ENCODE results near the gene NIPAL3.
"Not testable (repeated sequence)": the region's sequence is repeated elsewhere in the genome, so short reads cannot be mapped to it uniquely, and the experiment has no call there.

The NIPAL3 gene

DNA sequence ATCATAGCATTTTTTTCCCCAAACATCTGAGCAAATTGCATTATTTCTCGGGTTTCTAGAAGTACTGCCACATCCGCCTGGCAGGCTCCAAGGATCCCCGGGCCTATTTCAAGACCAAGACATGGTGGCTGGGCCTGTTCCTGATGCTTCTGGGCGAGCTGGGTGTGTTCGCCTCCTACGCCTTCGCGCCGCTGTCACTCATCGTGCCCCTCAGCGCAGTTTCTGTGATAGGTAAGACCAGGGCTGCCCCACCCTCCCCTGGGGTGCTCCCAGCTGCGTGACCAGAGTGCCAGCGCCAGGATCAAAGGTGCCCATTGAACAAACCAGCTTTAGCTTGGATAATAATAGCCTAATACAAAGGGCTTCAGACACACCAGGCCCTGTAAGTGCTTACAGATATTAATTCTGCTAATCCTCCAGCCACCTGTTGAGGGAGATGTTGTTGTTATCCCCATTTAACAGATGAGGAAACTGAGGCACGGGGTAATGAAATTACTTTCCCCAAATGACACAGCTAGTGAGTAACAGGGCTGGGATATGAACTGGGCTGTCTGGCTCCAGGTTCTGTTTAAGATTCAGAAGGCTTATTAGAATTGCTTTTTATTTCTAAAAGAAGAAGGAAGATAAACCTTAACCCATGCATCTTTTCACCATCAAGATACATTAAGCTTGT lies 26.5 kb downstream of the NIPAL3 start:
- TF ChIP-seq EZH2phosphoT487 (IDR thresholded peaks at IDR 0.05; ENCODE audit: low read length) (no peak), CTCF (IDR thresholded peaks at IDR 0.05; ENCODE audit: low read length) (no peak), EZH2 (optimal IDR thresholded peaks at IDR 0.05; ENCODE audit: low read depth, low read length) (no peak)
- Histone ChIP-seq H3K9me2 (replicated peaks; ENCODE audit: insufficient read depth, low read length) (no peaks in the 10 kb centered on the region), H3K36me3 (replicated peaks; ENCODE audit: insufficient read depth, low read length) (no peaks in the 10 kb centered on the region), H3K9ac (ENCODE audit: low read length) (no peak overlapping the region), H3F3A (ENCODE audit: insufficient read depth, low read length) (no peaks in the 10 kb centered on the region), H3K4me3 (ENCODE audit: low read length) (no peak overlapping the region), H3K4me2 (ENCODE audit: low read depth, low read length) (no peak overlapping the region), H3K9me3 (replicated peaks; ENCODE audit: insufficient read depth, low read length) (no peaks in the 10 kb centered on the region), H3K27me3 (replicated peaks; ENCODE audit: insufficient read depth, low read length) (no peaks in the 10 kb centered on the region), H3K79me2 (ENCODE audit: low read length) (0 out of 2 replicates have a peak, but pooled peaks cover 7% of the 10 kb centered on the region), H3K27ac (ENCODE audit: low read length) (no peak overlapping the region), H3K4me1 (ENCODE audit: low read length) (no peaks in the 10 kb centered on the region), H2AFZ (ENCODE audit: low read length) (no peak overlapping the region), H4K20me1 (ENCODE audit: insufficient read depth, low read length) (no peaks in the 10 kb centered on the region)
- DNase-seq: no peak

GRCh38 chr1:24442764-24443163 lies 27.2 kb downstream of the NIPAL3 start:
- Histone ChIP-seq H3K4me2 (ENCODE audit: low read depth, low read length) (no peak overlapping the region), H3K36me3 (replicated peaks; ENCODE audit: insufficient read depth, low read length) (no peaks in the 10 kb centered on the region)
- DNase-seq: no peak

DNA sequence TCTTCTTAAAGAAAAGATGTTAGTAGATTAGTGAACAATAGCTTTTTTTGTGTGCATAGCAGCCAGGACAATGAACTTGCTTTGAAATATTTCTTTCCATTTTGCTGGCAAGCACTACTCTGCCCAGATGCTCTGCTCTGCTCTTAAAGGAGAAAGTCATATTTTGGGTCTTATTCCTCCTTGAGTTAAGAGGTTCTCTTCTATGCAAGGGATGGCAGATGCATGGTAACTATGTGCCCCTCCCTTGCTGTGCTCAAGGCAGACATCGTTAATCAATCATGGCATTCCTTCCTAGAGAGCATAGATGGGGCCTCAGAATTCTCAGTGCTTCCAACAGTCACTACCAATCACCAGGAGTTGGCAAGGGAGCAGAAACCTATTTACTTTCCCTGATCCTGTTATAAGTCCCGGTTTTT lies 27.6 kb downstream of the NIPAL3 start:
- H3K27me3 ChIP-seq (replicated peaks; ENCODE audit: insufficient read depth, low read length): no peaks in the 10 kb centered on the region
- H3F3A ChIP-seq (ENCODE audit: insufficient read depth, low read length): no peaks in the 10 kb centered on the region
- no peak for TF ChIP-seq CTCF (IDR thresholded peaks at IDR 0.05; ENCODE audit: low read length)
- TF ChIP-seq EZH2 (optimal IDR thresholded peaks at IDR 0.05; ENCODE audit: low read depth, low read length): no peak
- TF ChIP-seq EZH2phosphoT487 (IDR thresholded peaks at IDR 0.05; ENCODE audit: low read length): no peak
- H3K79me2 ChIP-seq (ENCODE audit: low read length): 0 out of 2 replicates have a peak, but pooled peaks cover 5% of the 10 kb centered on the region
- H3K4me3 ChIP-seq (ENCODE audit: low read length): no peak overlapping the region
- H3K27ac ChIP-seq (ENCODE audit: low read length): no peak overlapping the region
- no peaks in the 10 kb centered on the region for H3K36me3 ChIP-seq (replicated peaks; ENCODE audit: insufficient read depth, low read length)
- no peak overlapping the region for H2AFZ ChIP-seq (ENCODE audit: low read length)
- H4K20me1 ChIP-seq (ENCODE audit: insufficient read depth, low read length): no peaks in the 10 kb centered on the region
- DNase-seq: no peak
- no peak overlapping the region for H3K4me2 ChIP-seq (ENCODE audit: low read depth, low read length)
- no peaks in the 10 kb centered on the region for H3K4me1 ChIP-seq (ENCODE audit: low read length)
- H3K9me3 ChIP-seq (replicated peaks; ENCODE audit: insufficient read depth, low read length): no peaks in the 10 kb centered on the region
- no peak overlapping the region for H3K9ac ChIP-seq (ENCODE audit: low read length)
- no peaks in the 10 kb centered on the region for H3K9me2 ChIP-seq (replicated peaks; ENCODE audit: insufficient read depth, low read length)

More at GRCh38 chr1:24442764-24443163, 27.2 kb downstream of the NIPAL3 start:
- Histone ChIP-seq H2AFZ (ENCODE audit: low read length) (no peak overlapping the region), H3K27ac (ENCODE audit: low read length) (no peak overlapping the region), H3F3A (ENCODE audit: insufficient read depth, low read length) (no peaks in the 10 kb centered on the region), H3K9ac (ENCODE audit: low read length) (no peak overlapping the region), H4K20me1 (ENCODE audit: insufficient read depth, low read length) (no peaks in the 10 kb centered on the region), H3K4me3 (ENCODE audit: low read length) (no peak overlapping the region), H3K4me1 (ENCODE audit: low read length) (no peaks in the 10 kb centered on the region), H3K9me2 (replicated peaks; ENCODE audit: insufficient read depth, low read length) (no peaks in the 10 kb centered on the region), H3K9me3 (replicated peaks; ENCODE audit: insufficient read depth, low read length) (no peaks in the 10 kb centered on the region), H3K27me3 (replicated peaks; ENCODE audit: insufficient read depth, low read length) (no peaks in the 10 kb centered on the region), H3K79me2 (ENCODE audit: low read length) (0 out of 2 replicates have a peak, but pooled peaks cover 7% of the 10 kb centered on the region)
- no peak for TF ChIP-seq EZH2 (optimal IDR thresholded peaks at IDR 0.05; ENCODE audit: low read depth, low read length)
- TF ChIP-seq EZH2phosphoT487 (IDR thresholded peaks at IDR 0.05; ENCODE audit: low read length): no peak
- no peak for TF ChIP-seq CTCF (IDR thresholded peaks at IDR 0.05; ENCODE audit: low read length)

DNA sequence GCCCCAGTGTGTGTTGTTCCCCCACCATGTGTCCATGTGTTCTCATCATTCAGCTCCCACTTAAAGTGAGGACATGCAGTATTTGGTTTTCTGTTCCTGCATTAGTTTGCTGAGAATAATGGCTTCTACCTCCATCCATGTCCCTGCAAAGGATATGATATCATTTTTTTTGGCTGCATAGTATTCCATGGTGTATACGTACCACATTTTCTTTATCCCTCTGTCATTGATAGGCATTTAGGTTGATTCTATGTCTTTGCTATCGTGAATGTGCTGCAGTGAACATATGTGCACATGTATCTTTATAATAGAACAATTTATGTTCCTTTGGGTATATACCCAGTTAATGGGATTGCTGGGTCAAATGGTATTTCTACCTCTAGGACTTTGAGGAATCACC lies 30.8 kb downstream of the NIPAL3 start:
- not testable (repeated sequence) for H3K4me1 ChIP-seq (ENCODE audit: low read length); H3K9me3 ChIP-seq (replicated peaks; ENCODE audit: insufficient read depth, low read length); H3K27ac ChIP-seq (ENCODE audit: low read length); H3K9ac ChIP-seq (ENCODE audit: low read length); H3K36me3 ChIP-seq (replicated peaks; ENCODE audit: insufficient read depth, low read length); H3K9me2 ChIP-seq (replicated peaks; ENCODE audit: insufficient read depth, low read length); H3K4me3 ChIP-seq (ENCODE audit: low read length); H3K27me3 ChIP-seq (replicated peaks; ENCODE audit: insufficient read depth, low read length); H3K79me2 ChIP-seq (ENCODE audit: low read length); H3K4me2 ChIP-seq (ENCODE audit: low read depth, low read length); H3F3A ChIP-seq (ENCODE audit: insufficient read depth, low read length); H4K20me1 ChIP-seq (ENCODE audit: insufficient read depth, low read length); H2AFZ ChIP-seq (ENCODE audit: low read length); DNase-seq
